Neural crest cell (in vitro differentiated cells): ENCODE data around the gene DNAJC13. TPM values are rescaled to one million over a fixed set of nuclear protein-coding genes. Genes with fewer than 3 reads are reported as not detected.

Source experiments
- total RNA-seq: library from RNA; stranded (reverse); gene quantifications from 2 replicates; pipeline ENCODE4 v1.2.1, GENCODE V29; 2021

Gene DNAJC13
- total RNA-seq, 1 donor from 2014 or later, result 36.0 TPM

Other genes starting within 250 kb of the DNAJC13 start
- gene ACP3, start 100.1 kb upstream of the DNAJC13 start, total RNA-seq, result not detected in 2 replicates
- gene ACKR4, start 179.8 kb downstream of the DNAJC13 start, total RNA-seq, result not detected in 2 replicates
- 16.7 and 17.1 TPM in 2 replicates for gene ACAD11, start 242.3 kb downstream of the DNAJC13 start, total RNA-seq
- 49.5 and 50.1 TPM in 2 replicates for gene UBA5, start 242.8 kb downstream of the DNAJC13 start, total RNA-seq